ENCODE measurements around the gene GRM2.
"Not testable (repeated sequence)": the region's sequence is repeated elsewhere in the genome, so short reads cannot be mapped to it uniquely, and the experiment has no call there.

DNA sequence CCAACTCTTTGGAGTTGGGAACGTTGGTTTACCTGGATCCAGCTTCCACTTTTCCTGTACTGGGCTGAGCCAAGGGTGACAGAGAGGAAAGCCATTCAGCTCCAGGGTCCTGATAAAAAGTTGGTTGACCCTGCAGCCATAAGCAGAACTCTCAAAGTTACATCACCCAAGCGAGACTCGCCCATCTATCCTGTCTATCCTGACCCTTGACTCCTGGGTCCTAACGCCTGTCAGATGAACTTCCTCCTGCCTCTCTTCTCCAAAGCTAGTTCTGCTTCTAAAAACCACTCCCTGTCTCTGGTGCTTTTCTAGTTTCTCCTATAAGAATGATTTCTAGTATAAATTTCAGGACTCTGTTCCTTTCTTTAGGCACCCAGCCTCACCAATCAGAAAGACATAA lies 36.1 kb downstream of the GRM2 start:
- TF ChIP-seq CTCF (IDR thresholded peaks at IDR 0.05; ENCODE audit: low read length); EZH2 (optimal IDR thresholded peaks at IDR 0.05; ENCODE audit: low read depth, low read length): not testable (repeated sequence)

Measured in MM.1S (cell line).